ENCODE measurements around the gene MGAM2.

MGAM2 gene

GRCh38 chr7:142108728-142109505 is 2.6 kb upstream of the MGAM2 start:
- no CpG with 5 or more reads among the region's 8 CpGs for WGBS, 2 donors (ENCODE audit: extremely low coverage in 2 of 2, insufficient read length in 2 of 2, insufficient replicate concordance in 1 of 2)
- Histone ChIP-seq H2BK120ac (ENCODE audit: low read depth, low read length) (no peak overlapping the region), H3K27ac (replicated peaks; ENCODE audit: low read length) (no peak overlapping the region), H2AK5ac (ENCODE audit: low read depth, low read length) (no peak overlapping the region), H3K4me2 (ENCODE audit: insufficient read depth, low read length, poor library complexity, severe bottlenecking) (no peak overlapping the region), H3K4me1 (ENCODE audit: control insufficient read depth in 2 of 2, insufficient read depth in 1 of 2, low read depth in 1 of 2, low read length in 2 of 2) (no peaks in the 10 kb centered on the region), H3K27me3 (ENCODE audit: control insufficient read depth in 3 of 3, insufficient read depth in 3 of 3, low read depth in 1 of 3, low read length in 3 of 3) (no peaks in the 10 kb centered on the region), H3K23ac (ENCODE audit: low read depth, low read length, poor library complexity) (no peak overlapping the region), H3K14ac (ENCODE audit: low read length) (no peak overlapping the region), H3K4me3 (ENCODE audit: low read length in 2 of 2) (no peak overlapping the region), H3K18ac (ENCODE audit: low read length) (no peak overlapping the region), H3K9ac (ENCODE audit: low read depth, low read length, poor library complexity) (no peak overlapping the region), H2BK12ac (ENCODE audit: low read length) (no peak overlapping the region), H2BK5ac (ENCODE audit: low read length) (no peak overlapping the region), H4K91ac (ENCODE audit: low read depth, low read length, poor library complexity) (no peak overlapping the region), H3K4ac (ENCODE audit: low read length) (no peak overlapping the region), H3K36me3 (replicated peaks in 1 of 2; ENCODE audit: control insufficient read depth in 2 of 2, insufficient read depth in 2 of 2, low read length in 2 of 2) (no peaks in the 10 kb centered on the region), H2AFZ (ENCODE audit: low read length) (no peak overlapping the region), H3K79me1 (ENCODE audit: low read depth, low read length) (no peaks in the 10 kb centered on the region), H4K8ac (ENCODE audit: low read depth, low read length) (no peak overlapping the region), H2BK15ac (ENCODE audit: low read length) (no peak overlapping the region), H3K9me3 (replicated peaks in 1 of 2; ENCODE audit: control insufficient read depth in 2 of 2, insufficient read depth in 1 of 2, low read depth in 1 of 2, low read length in 2 of 2) (no peaks in the 10 kb centered on the region)
- DNase-seq (ENCODE audit: low spot score), result no peak

- H2AFZ ChIP-seq (ENCODE audit: low read length), result no peak overlapping the region
- no peak overlapping the region for H3K4me2 ChIP-seq (ENCODE audit: insufficient read depth, low read length, poor library complexity, severe bottlenecking)
- no peaks in the 10 kb centered on the region for H3K27me3 ChIP-seq (ENCODE audit: control insufficient read depth in 3 of 3, insufficient read depth in 3 of 3, low read depth in 1 of 3, low read length in 3 of 3)
- H2BK15ac ChIP-seq (ENCODE audit: low read length), result no peak overlapping the region
- H4K91ac ChIP-seq (ENCODE audit: low read depth, low read length, poor library complexity), result no peak overlapping the region
- H3K27ac ChIP-seq (replicated peaks; ENCODE audit: low read length), result no peak overlapping the region
- H3K14ac ChIP-seq (ENCODE audit: low read length), result no peak overlapping the region
- H2BK12ac ChIP-seq (ENCODE audit: low read length), result no peak overlapping the region
- no peaks in the 10 kb centered on the region for H3K4me1 ChIP-seq (ENCODE audit: control insufficient read depth in 2 of 2, insufficient read depth in 1 of 2, low read depth in 1 of 2, low read length in 2 of 2)
- no peak overlapping the region for H2BK120ac ChIP-seq (ENCODE audit: low read depth, low read length)
- no peak overlapping the region for H3K9ac ChIP-seq (ENCODE audit: low read depth, low read length, poor library complexity)
- H3K4ac ChIP-seq (ENCODE audit: low read length), result no peak overlapping the region
- no peak overlapping the region for H2BK5ac ChIP-seq (ENCODE audit: low read length)
- DNase-seq (ENCODE audit: low spot score), result no peak
- no peak overlapping the region for H3K23ac ChIP-seq (ENCODE audit: low read depth, low read length, poor library complexity)
- H3K9me3 ChIP-seq (replicated peaks in 1 of 2; ENCODE audit: control insufficient read depth in 2 of 2, insufficient read depth in 1 of 2, low read depth in 1 of 2, low read length in 2 of 2), result no peaks in the 10 kb centered on the region
- H2AK5ac ChIP-seq (ENCODE audit: low read depth, low read length), result no peak overlapping the region
- no peaks in the 10 kb centered on the region for H3K79me1 ChIP-seq (ENCODE audit: low read depth, low read length)
- peak overlapping the region in 1 of 2 donors; percentile 36 for H3K4me3 ChIP-seq (ENCODE audit: low read length in 2 of 2)
- no peaks in the 10 kb centered on the region for H3K36me3 ChIP-seq (replicated peaks in 1 of 2; ENCODE audit: control insufficient read depth in 2 of 2, insufficient read depth in 2 of 2, low read length in 2 of 2)
- H4K8ac ChIP-seq (ENCODE audit: low read depth, low read length), result no peak overlapping the region
- WGBS, 2 donors (ENCODE audit: extremely low coverage in 2 of 2, insufficient read length in 2 of 2, insufficient replicate concordance in 1 of 2), result no CpG with 5 or more reads among the region's 4 CpGs
- H3K18ac ChIP-seq (ENCODE audit: low read length), result no peak overlapping the region
These were observed 1.4 kb upstream of the MGAM2 start for GRCh38 chr7:142110098-142110497.

GRCh38 chr7:142110638-142111037 is 880 bp upstream of the MGAM2 start:
- Histone ChIP-seq H2BK120ac (ENCODE audit: low read depth, low read length) (no peak overlapping the region), H3K4ac (ENCODE audit: low read length) (no peak overlapping the region), H4K91ac (ENCODE audit: low read depth, low read length, poor library complexity) (no peak overlapping the region), H2BK12ac (ENCODE audit: low read length) (no peak overlapping the region), H3K4me1 (ENCODE audit: control insufficient read depth in 2 of 2, insufficient read depth in 1 of 2, low read depth in 1 of 2, low read length in 2 of 2) (no peaks in the 10 kb centered on the region), H2AK5ac (ENCODE audit: low read depth, low read length) (no peak overlapping the region), H2BK5ac (ENCODE audit: low read length) (no peak overlapping the region), H3K23ac (ENCODE audit: low read depth, low read length, poor library complexity) (no peak overlapping the region), H3K14ac (ENCODE audit: low read length) (no peak overlapping the region), H3K9me3 (replicated peaks in 1 of 2; ENCODE audit: control insufficient read depth in 2 of 2, insufficient read depth in 1 of 2, low read depth in 1 of 2, low read length in 2 of 2) (no peaks in the 10 kb centered on the region), H3K79me1 (ENCODE audit: low read depth, low read length) (no peaks in the 10 kb centered on the region), H3K4me3 (ENCODE audit: low read length in 2 of 2) (no peak overlapping the region), H2AFZ (ENCODE audit: low read length) (no peak overlapping the region), H3K36me3 (replicated peaks in 1 of 2; ENCODE audit: control insufficient read depth in 2 of 2, insufficient read depth in 2 of 2, low read length in 2 of 2) (no peaks in the 10 kb centered on the region), H3K18ac (ENCODE audit: low read length) (no peak overlapping the region), H3K9ac (ENCODE audit: low read depth, low read length, poor library complexity) (no peak overlapping the region), H3K27ac (replicated peaks; ENCODE audit: low read length) (no peak overlapping the region), H3K27me3 (ENCODE audit: control insufficient read depth in 3 of 3, insufficient read depth in 3 of 3, low read depth in 1 of 3, low read length in 3 of 3) (no peaks in the 10 kb centered on the region), H3K4me2 (ENCODE audit: insufficient read depth, low read length, poor library complexity, severe bottlenecking) (no peak overlapping the region), H4K8ac (ENCODE audit: low read depth, low read length) (no peak overlapping the region), H2BK15ac (ENCODE audit: low read length) (no peak overlapping the region)
- DNase-seq (ENCODE audit: low spot score), result no peak
- WGBS, 2 donors (ENCODE audit: extremely low coverage in 2 of 2, insufficient read length in 2 of 2, insufficient replicate concordance in 1 of 2), result no CpG with 5 or more reads among the region's 3 CpGs

- Histone ChIP-seq H3K27me3 (ENCODE audit: control insufficient read depth in 3 of 3, insufficient read depth in 3 of 3, low read depth in 1 of 3, low read length in 3 of 3) (no peaks in the 10 kb centered on the region), H3K27ac (replicated peaks; ENCODE audit: low read length) (no peak overlapping the region), H3K36me3 (replicated peaks in 1 of 2; ENCODE audit: control insufficient read depth in 2 of 2, insufficient read depth in 2 of 2, low read length in 2 of 2) (no peaks in the 10 kb centered on the region), H3K9ac (ENCODE audit: low read depth, low read length, poor library complexity) (no peak overlapping the region), H2AFZ (ENCODE audit: low read length) (no peak overlapping the region), H3K9me3 (replicated peaks in 1 of 2; ENCODE audit: control insufficient read depth in 2 of 2, insufficient read depth in 1 of 2, low read depth in 1 of 2, low read length in 2 of 2) (no peaks in the 10 kb centered on the region), H4K8ac (ENCODE audit: low read depth, low read length) (no peak overlapping the region), H3K18ac (ENCODE audit: low read length) (no peak overlapping the region), H4K91ac (ENCODE audit: low read depth, low read length, poor library complexity) (no peak overlapping the region), H3K79me1 (ENCODE audit: low read depth, low read length) (no peaks in the 10 kb centered on the region), H3K4ac (ENCODE audit: low read length) (no peak overlapping the region), H2BK12ac (ENCODE audit: low read length) (no peak overlapping the region), H2AK5ac (ENCODE audit: low read depth, low read length) (no peak overlapping the region), H3K4me2 (ENCODE audit: insufficient read depth, low read length, poor library complexity, severe bottlenecking) (no peak overlapping the region), H3K14ac (ENCODE audit: low read length) (no peak overlapping the region), H3K4me1 (ENCODE audit: control insufficient read depth in 2 of 2, insufficient read depth in 1 of 2, low read depth in 1 of 2, low read length in 2 of 2) (no peaks in the 10 kb centered on the region), H2BK15ac (ENCODE audit: low read length) (no peak overlapping the region), H2BK5ac (ENCODE audit: low read length) (no peak overlapping the region), H3K23ac (ENCODE audit: low read depth, low read length, poor library complexity) (no peak overlapping the region), H2BK120ac (ENCODE audit: low read depth, low read length) (no peak overlapping the region), H3K4me3 (ENCODE audit: low read length in 2 of 2) (no peak overlapping the region)
- no peak for DNase-seq (ENCODE audit: low spot score)
- no CpG with 5 or more reads among the region's 1 CpG for WGBS, 2 donors (ENCODE audit: extremely low coverage in 2 of 2, insufficient read length in 2 of 2, insufficient replicate concordance in 1 of 2)
These were observed 568 bp downstream of the MGAM2 start for GRCh38 chr7:142112086-142112485.

Data from neuronal stem cell (in vitro differentiated cells).